ENCODE data around the gene CPD. TPM values are rescaled to one million over a fixed set of nuclear protein-coding genes. Genes with fewer than 3 reads are reported as not detected.

The CPD gene
- total RNA-seq, 1 donor from 2014 or later: 124 TPM

DNA sequence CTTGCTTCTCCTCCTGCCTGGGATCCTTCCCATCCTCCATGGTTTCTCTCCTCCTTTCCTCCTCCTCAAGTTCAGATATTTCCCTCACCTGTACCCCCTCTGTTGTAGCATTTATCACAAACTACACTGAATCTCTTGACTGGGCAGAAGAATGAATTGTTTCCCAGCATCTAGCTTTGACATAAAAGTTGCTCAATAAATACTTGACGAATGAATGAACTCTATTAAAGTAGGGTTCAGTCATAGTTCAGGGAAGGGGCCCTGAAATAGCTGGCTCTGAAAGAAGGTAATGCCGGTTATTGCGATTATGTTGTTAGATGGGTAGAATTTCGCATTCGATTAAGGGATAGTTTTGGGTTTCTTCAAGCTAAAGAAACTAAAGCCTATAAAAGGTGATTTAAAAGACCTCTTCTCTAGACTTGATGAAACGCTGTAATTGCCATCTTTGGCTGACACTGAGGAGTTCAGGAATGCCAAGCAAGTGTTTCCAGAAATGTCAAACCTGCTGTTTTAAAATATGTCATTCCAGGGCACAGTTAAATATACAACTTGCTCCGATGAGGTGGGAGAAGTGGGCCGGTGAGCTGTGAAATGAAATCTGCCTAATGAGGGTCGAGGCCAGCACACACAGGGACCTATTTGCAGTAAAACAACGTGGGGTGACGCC, 1.0 kb upstream of the CPD start:
- H3K4me1 Mint-ChIP-seq (ENCODE audit: low read depth): peaks cover 42% of the 10 kb centered on the region
- no peaks in the 10 kb centered on the region for H3K9me3 Mint-ChIP-seq (ENCODE audit: low read depth)
- no peak for DNase-seq (ENCODE audit: low spot score, unreplicated experiment)
- peak overlapping the region; percentile 79 for H3K4me3 Mint-ChIP-seq (ENCODE audit: low read depth)
- H3K27me3 Mint-ChIP-seq: peaks cover 4% of the 10 kb centered on the region
- no peaks in the 10 kb centered on the region for H3K36me3 Mint-ChIP-seq (ENCODE audit: insufficient read depth)
- H3K27ac Mint-ChIP-seq: peak overlapping the region; percentile 81
- TF ChIP-seq, protein P1, sequence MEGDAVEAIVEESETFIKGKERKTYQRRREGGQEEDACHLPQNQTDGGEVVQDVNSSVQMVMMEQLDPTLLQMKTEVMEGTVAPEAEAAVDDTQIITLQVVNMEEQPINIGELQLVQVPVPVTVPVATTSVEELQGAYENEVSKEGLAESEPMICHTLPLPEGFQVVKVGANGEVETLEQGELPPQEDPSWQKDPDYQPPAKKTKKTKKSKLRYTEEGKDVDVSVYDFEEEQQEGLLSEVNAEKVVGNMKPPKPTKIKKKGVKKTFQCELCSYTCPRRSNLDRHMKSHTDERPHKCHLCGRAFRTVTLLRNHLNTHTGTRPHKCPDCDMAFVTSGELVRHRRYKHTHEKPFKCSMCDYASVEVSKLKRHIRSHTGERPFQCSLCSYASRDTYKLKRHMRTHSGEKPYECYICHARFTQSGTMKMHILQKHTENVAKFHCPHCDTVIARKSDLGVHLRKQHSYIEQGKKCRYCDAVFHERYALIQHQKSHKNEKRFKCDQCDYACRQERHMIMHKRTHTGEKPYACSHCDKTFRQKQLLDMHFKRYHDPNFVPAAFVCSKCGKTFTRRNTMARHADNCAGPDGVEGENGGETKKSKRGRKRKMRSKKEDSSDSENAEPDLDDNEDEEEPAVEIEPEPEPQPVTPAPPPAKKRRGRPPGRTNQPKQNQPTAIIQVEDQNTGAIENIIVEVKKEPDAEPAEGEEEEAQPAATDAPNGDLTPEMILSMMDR (IDR thresholded peaks at IDR 0.05; ENCODE audit: unreplicated experiment): no peak

DNA sequence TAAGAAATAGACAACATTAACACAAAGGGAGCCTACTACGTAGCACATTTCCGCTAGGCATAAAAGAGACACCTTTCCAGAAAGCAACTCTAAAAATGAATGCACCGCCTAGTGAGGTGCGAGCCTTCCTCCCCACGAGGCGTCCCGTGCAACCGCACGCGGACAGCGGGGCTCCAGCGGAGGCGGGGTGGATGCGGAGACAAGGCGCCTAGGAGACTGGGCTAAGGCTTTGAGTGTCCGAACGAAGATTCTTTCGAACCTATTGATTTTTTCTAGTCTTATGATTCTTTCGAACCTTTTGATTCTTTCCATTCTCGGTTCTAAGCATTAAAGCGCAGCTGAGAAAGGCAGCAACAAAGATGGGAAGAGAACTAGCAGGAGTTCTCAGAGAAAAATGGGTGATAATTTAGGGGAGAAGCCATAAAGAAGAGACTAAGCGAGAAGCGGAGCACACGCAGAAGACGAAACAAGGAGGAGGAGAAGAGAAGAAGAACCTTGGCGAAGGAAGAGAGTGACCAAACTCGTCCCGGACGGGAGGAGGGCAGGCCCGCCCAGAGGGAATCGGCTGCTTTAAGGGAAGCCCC, 394 bp upstream of the CPD start:
- peaks cover 46% of the 10 kb centered on the region for H3K4me1 Mint-ChIP-seq (ENCODE audit: low read depth)

DNA sequence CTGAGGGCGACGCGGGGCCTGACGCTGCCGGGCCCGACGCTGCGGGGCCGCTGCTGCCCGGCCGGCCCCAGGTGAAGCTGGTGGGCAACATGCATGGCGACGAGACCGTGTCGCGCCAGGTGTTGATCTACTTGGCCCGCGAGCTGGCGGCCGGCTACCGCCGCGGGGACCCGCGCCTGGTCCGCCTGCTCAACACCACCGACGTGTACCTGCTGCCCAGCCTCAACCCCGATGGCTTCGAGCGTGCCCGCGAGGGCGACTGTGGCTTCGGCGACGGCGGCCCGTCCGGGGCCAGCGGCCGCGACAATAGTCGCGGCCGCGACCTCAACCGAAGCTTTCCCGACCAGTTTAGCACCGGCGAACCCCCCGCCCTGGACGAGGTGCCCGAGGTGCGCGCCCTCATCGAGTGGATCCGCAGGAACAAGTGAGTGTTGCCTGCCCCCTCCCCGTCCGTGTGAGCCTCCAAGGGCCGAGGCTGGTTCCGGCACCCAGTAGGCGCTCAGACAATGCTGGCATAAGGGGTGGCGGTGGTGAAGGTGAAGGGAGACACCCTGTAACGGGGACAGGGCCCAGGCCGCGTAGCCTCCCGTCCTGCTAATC, 676 bp downstream of the CPD start:
- TF ChIP-seq, protein P1 (IDR thresholded peaks at IDR 0.05; ENCODE audit: unreplicated experiment): no peak
- Mint-ChIP-seq H3K27ac (peak overlapping the region; percentile 6), H3K9me3 (ENCODE audit: low read depth) (no peaks in the 10 kb centered on the region), H3K4me1 (ENCODE audit: low read depth) (peaks cover 49% of the 10 kb centered on the region), H3K4me3 (ENCODE audit: low read depth) (peak overlapping the region; percentile 86), H3K36me3 (ENCODE audit: insufficient read depth) (no peaks in the 10 kb centered on the region), H3K27me3 (no peaks in the 10 kb centered on the region)
- DNase-seq (ENCODE audit: low spot score, unreplicated experiment): no peak

More for the DNA sequence above, 394 bp upstream of the CPD start:
- H3K4me3 Mint-ChIP-seq (ENCODE audit: low read depth): peak overlapping the region; percentile 79
- TF ChIP-seq, protein P1 (IDR thresholded peaks at IDR 0.05; ENCODE audit: unreplicated experiment): no peak
- peaks cover 1% of the 10 kb centered on the region for H3K27me3 Mint-ChIP-seq
- H3K27ac Mint-ChIP-seq: peak overlapping the region; percentile 79
- no peak for DNase-seq (ENCODE audit: low spot score, unreplicated experiment)
- no peaks in the 10 kb centered on the region for H3K9me3 Mint-ChIP-seq (ENCODE audit: low read depth)
- H3K36me3 Mint-ChIP-seq (ENCODE audit: insufficient read depth): no peaks in the 10 kb centered on the region

DNA sequence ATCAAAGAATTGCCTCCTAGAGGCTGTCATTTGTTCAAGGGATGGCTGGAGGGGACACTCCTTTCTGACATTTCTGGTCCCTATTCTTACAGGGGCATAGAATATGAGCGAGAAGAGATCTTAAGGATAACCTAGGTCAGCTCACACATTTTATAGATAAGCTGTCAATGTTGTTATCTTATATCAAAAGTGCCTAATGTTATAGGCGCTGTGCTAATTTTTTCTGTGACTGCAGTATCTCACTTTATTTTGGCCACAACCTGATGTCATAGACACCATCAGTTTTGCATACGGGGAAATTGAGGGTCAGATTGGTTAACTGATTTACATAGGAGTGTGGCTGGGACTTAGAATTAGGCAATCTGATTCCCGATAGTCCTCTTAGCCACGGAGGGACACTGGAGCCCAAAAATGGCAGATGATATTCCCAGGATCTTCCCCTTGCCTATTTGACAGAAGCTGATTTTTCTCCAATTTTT, 1.2 kb downstream of the CPD start:
- Mint-ChIP-seq H3K36me3 (ENCODE audit: insufficient read depth) (no peaks in the 10 kb centered on the region), H3K9me3 (ENCODE audit: low read depth) (no peaks in the 10 kb centered on the region), H3K27ac (peak overlapping the region; percentile 6), H3K4me1 (ENCODE audit: low read depth) (peaks cover 49% of the 10 kb centered on the region), H3K4me3 (ENCODE audit: low read depth) (peak overlapping the region; percentile 86), H3K27me3 (no peaks in the 10 kb centered on the region)
- no peak for DNase-seq (ENCODE audit: low spot score, unreplicated experiment)
- TF ChIP-seq, protein P1 (IDR thresholded peaks at IDR 0.05; ENCODE audit: unreplicated experiment): no peak

DNA sequence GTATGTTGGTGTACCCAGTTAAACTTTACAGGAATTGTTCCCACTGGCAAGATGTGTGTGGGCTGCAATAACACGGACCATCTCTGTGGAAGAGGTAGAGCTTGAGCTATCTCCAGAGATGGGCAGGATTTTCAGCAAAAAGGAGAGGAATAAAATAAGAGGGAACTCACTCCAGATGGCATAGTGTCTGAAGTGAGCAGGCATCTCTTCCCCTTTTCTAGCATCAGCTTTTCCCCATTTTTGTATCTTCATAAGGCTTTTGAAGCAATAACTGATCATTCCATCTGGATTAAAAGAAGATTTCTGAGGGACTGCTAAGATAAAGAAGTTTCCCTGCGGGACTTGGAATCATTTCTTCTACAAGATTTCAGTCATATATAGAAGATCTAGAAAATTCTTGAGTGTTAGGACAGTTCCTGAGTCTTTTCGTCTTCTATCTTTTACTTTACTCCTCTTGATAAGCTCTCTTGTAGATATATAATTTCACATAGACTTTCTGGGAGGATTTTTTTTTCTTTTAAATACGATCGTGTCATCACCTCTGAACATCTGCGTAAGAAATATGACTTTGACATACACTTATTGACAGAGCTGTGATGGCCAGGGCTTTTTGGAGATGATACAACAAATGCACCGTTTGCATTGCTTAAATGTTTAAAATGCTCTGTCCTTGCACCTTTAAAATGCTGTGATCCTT, 2.1 kb downstream of the CPD start:
- peaks cover 47% of the 10 kb centered on the region for H3K4me1 Mint-ChIP-seq (ENCODE audit: low read depth)
- peaks cover 4% of the 10 kb centered on the region for H3K36me3 Mint-ChIP-seq (ENCODE audit: insufficient read depth)
- H3K9me3 Mint-ChIP-seq (ENCODE audit: low read depth): no peaks in the 10 kb centered on the region
- H3K27ac Mint-ChIP-seq: no peak overlapping the region
- peak overlapping the region; percentile 86 for H3K4me3 Mint-ChIP-seq (ENCODE audit: low read depth)
- TF ChIP-seq, protein P1 (IDR thresholded peaks at IDR 0.05; ENCODE audit: unreplicated experiment): no peak
- no peak for DNase-seq (ENCODE audit: low spot score, unreplicated experiment)
- no peaks in the 10 kb centered on the region for H3K27me3 Mint-ChIP-seq
